IPS-18a (cell line): ENCODE results near the gene MYOD1.

Experiments used
- H3K27ac ChIP-seq: one replicate; pipeline ENCODE4 v1.5.1; 2013; ENCODE audit warnings: low read length
- H3K27me3 ChIP-seq: one replicate; pipeline ENCODE4 v1.6.1; 2013; ENCODE audit warnings: mild to moderate bottlenecking, low read length; ENCODE audit not compliant: control insufficient read depth, insufficient read depth
- H3K36me3 ChIP-seq: one replicate; pipeline ENCODE4 v1.6.1; 2013; ENCODE audit warnings: low read depth, low read length; ENCODE audit not compliant: control insufficient read depth
- H3K4me1 ChIP-seq: one replicate; pipeline ENCODE4 v1.6.1; 2013; ENCODE audit warnings: low read depth, low read length; ENCODE audit not compliant: control insufficient read depth
- H3K4me3 ChIP-seq: one replicate; pipeline ENCODE4 v1.5.1; 2013; ENCODE audit warnings: low read length
- H3K9ac ChIP-seq: one replicate; pipeline ENCODE4 v1.6.1; 2013; ENCODE audit warnings: mild to moderate bottlenecking, low read length, moderate library complexity
- H3K9me3 ChIP-seq: one replicate; pipeline ENCODE4 v1.6.1; 2013; ENCODE audit warnings: low read depth, low read length; ENCODE audit not compliant: control insufficient read depth

The MYOD1 gene

DNA sequence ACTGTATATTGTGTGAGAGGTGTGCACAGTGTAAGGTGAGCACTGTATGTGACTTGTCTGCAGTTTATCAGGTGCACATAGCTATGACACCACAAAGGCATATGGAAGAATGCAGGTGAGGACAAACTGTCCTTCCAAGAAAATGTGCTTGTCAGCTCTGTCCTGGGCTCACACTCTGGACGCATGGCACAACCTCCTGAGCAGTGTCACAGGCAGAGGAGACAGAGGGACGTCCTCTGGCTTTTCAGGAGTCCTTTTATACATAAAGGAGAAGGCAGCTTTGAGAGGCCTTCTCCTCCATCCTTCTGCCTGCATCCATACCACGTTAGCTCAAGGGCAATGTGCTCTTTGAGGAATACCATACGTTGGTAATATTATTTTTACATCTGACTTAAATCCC is 7.5 kb upstream of the MYOD1 start:
- H3K9ac ChIP-seq = no peak overlapping the region
- H3K9me3 ChIP-seq = no peaks in the 10 kb centered on the region
- peaks cover 49% of the 10 kb centered on the region for H3K27me3 ChIP-seq
- H3K36me3 ChIP-seq = no peaks in the 10 kb centered on the region
- H3K27ac ChIP-seq = no peak overlapping the region
- peaks cover 3% of the 10 kb centered on the region for H3K4me1 ChIP-seq
- H3K4me3 ChIP-seq = no peak overlapping the region

- H3K4me3 ChIP-seq = no peak overlapping the region
- H3K27ac ChIP-seq = no peak overlapping the region
- H3K9ac ChIP-seq = no peak overlapping the region
- H3K4me1 ChIP-seq = peaks cover 3% of the 10 kb centered on the region
- no peaks in the 10 kb centered on the region for H3K9me3 ChIP-seq
- H3K27me3 ChIP-seq = peaks cover 69% of the 10 kb centered on the region
- no peaks in the 10 kb centered on the region for H3K36me3 ChIP-seq
These were observed 5.5 kb upstream of the MYOD1 start for GRCh38 chr11:17713851-17714250.

- Histone ChIP-seq H3K4me1 (peaks cover 3% of the 10 kb centered on the region), H3K4me3 (no peak overlapping the region), H3K9me3 (no peaks in the 10 kb centered on the region), H3K27ac (no peak overlapping the region), H3K27me3 (peaks cover 75% of the 10 kb centered on the region), H3K36me3 (no peaks in the 10 kb centered on the region), H3K9ac (no peak overlapping the region)
These were observed 5.0 kb upstream of the MYOD1 start for GRCh38 chr11:17714356-17714854.

DNA sequence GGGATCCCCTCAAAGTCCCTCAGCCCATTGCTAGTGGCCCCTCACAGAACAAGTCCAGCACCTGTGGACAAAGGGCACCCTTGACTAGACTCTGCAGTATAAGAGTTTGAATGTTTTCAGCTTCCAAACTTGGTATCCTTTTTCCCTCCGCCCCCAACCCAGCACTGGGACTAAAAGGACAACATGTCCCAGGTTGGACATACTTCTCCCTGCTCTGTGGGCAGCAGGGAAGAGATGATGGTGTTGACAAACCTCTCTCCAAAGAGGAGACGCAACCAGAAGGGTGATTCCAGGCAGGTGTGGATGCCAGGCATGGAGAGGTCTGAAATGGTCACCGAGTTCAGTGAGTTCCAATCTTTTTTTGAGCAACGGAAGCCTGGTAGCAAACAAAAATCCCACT is 4.5 kb upstream of the MYOD1 start:
- Histone ChIP-seq H3K27ac (no peak overlapping the region), H3K4me1 (peaks cover 3% of the 10 kb centered on the region), H3K9ac (no peak overlapping the region), H3K36me3 (no peaks in the 10 kb centered on the region), H3K4me3 (no peak overlapping the region), H3K9me3 (no peaks in the 10 kb centered on the region), H3K27me3 (peaks cover 79% of the 10 kb centered on the region)

DNA sequence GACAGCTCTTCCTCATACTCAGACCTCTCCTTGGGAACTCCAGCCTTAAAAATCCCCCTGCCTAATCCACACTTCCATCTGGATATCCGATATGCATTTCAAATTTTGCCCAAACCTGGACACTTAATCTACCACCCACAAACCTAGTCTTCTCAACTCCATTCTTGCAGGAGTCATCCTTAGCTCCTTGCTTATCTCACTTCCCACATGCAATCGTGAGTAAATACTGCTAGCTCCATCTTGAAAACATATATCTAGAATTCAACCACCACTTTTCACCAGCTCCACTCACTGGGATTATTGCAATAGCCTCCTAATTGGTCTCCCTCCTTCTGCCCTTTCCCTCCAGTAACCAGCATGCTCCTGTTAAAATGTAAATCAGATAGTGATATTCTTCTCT is 2.6 kb upstream of the MYOD1 start:
- Histone ChIP-seq H3K4me3 (no peak overlapping the region), H3K27me3 (peaks cover 86% of the 10 kb centered on the region), H3K27ac (no peak overlapping the region), H3K36me3 (no peaks in the 10 kb centered on the region), H3K4me1 (peaks cover 7% of the 10 kb centered on the region), H3K9ac (no peak overlapping the region), H3K9me3 (no peaks in the 10 kb centered on the region)

DNA sequence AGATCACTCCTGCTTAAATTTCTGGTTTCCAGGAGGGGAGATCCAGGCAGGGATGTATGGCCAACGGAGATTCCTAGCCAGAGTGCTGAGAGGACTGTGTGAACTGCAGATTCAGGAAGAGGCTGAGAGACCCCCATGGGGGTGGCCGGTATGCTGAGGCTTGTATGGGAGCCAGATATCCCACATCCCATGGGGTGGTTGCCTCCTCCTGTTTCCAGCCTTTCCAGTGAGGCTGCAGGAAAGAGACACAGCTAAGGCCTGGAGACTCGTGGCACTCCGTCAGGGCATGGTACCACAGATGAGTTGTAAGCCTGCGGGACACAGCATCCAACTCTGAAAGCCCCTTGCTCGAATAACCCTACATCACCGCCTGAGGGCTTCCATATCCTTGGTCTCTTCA is 1.4 kb upstream of the MYOD1 start:
- H3K27ac ChIP-seq = no peak overlapping the region
- H3K27me3 ChIP-seq = peaks cover 86% of the 10 kb centered on the region
- no peak overlapping the region for H3K9ac ChIP-seq
- no peaks in the 10 kb centered on the region for H3K36me3 ChIP-seq
- no peak overlapping the region for H3K4me3 ChIP-seq
- peaks cover 4% of the 10 kb centered on the region for H3K4me1 ChIP-seq
- H3K9me3 ChIP-seq = no peaks in the 10 kb centered on the region

GRCh38 chr11:17718510-17718962 is 835 bp upstream of the MYOD1 start:
- Histone ChIP-seq H3K36me3 (no peaks in the 10 kb centered on the region), H3K9ac (no peak overlapping the region), H3K27ac (no peak overlapping the region), H3K4me1 (peaks cover 4% of the 10 kb centered on the region), H3K4me3 (peak overlapping the region; percentile 61), H3K27me3 (peaks cover 91% of the 10 kb centered on the region), H3K9me3 (no peaks in the 10 kb centered on the region)

GRCh38 chr11:17719938-17720795 is 796 bp downstream of the MYOD1 start:
- no peaks in the 10 kb centered on the region for H3K9me3 ChIP-seq

DNA sequence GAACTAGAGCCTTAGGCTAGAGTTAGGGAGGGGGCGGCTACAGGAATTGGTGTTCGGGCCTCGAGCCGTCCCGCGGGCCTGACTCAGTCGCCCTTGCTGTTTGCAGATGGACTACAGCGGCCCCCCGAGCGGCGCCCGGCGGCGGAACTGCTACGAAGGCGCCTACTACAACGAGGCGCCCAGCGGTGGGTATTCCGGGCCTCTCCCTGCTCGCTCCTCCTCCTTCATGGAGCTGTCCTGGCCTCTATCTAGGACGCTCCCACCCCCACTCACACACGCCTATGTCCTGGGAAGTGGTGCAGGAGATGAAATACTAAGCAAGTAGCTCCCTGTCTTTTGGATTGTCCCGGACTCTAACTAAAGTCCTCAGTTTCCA is 1.4 kb downstream of the MYOD1 start:
- H3K27ac ChIP-seq = no peak overlapping the region
- H3K4me3 ChIP-seq = peak overlapping the region; percentile 25
- no peaks in the 10 kb centered on the region for H3K36me3 ChIP-seq
- H3K27me3 ChIP-seq = peaks cover 94% of the 10 kb centered on the region
- peaks cover 4% of the 10 kb centered on the region for H3K4me1 ChIP-seq
- no peaks in the 10 kb centered on the region for H3K9me3 ChIP-seq
- H3K9ac ChIP-seq = no peak overlapping the region

More at GRCh38 chr11:17719938-17720795, 796 bp downstream of the MYOD1 start:
- Histone ChIP-seq H3K27me3 (peaks cover 96% of the 10 kb centered on the region), H3K4me1 (peaks cover 4% of the 10 kb centered on the region), H3K36me3 (no peaks in the 10 kb centered on the region), H3K4me3 (peak overlapping the region; percentile 25), H3K9ac (no peak overlapping the region), H3K27ac (no peak overlapping the region)

DNA sequence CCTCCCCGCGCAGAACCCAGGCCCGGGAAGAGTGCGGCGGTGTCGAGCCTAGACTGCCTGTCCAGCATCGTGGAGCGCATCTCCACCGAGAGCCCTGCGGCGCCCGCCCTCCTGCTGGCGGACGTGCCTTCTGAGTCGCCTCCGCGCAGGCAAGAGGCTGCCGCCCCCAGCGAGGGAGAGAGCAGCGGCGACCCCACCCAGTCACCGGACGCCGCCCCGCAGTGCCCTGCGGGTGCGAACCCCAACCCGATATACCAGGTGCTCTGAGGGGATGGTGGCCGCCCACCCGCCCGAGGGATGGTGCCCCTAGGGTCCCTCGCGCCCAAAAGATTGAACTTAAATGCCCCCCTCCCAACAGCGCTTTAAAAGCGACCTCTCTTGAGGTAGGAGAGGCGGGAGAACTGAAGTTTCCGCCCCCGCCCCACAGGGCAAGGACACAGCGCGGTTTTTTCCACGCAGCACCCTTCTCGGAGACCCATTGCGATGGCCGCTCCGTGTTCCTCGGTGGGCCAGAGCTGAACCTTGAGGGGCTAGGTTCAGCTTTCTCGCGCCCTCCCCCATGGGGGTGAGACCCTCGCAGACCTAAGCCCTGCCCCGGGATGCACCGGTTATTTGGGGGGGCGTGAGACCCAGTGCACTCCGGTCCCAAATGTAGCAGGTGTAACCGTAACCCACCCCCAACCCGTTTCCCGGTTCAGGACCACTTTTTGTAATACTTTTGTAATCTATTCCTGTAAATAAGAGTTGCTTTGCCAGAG is 2.0 kb downstream of the MYOD1 start:
- Histone ChIP-seq H3K36me3 (no peaks in the 10 kb centered on the region), H3K9me3 (no peaks in the 10 kb centered on the region), H3K9ac (no peak overlapping the region), H3K27me3 (peaks cover 88% of the 10 kb centered on the region), H3K4me3 (peak overlapping the region; percentile 25), H3K4me1 (peaks cover 4% of the 10 kb centered on the region), H3K27ac (no peak overlapping the region)

DNA sequence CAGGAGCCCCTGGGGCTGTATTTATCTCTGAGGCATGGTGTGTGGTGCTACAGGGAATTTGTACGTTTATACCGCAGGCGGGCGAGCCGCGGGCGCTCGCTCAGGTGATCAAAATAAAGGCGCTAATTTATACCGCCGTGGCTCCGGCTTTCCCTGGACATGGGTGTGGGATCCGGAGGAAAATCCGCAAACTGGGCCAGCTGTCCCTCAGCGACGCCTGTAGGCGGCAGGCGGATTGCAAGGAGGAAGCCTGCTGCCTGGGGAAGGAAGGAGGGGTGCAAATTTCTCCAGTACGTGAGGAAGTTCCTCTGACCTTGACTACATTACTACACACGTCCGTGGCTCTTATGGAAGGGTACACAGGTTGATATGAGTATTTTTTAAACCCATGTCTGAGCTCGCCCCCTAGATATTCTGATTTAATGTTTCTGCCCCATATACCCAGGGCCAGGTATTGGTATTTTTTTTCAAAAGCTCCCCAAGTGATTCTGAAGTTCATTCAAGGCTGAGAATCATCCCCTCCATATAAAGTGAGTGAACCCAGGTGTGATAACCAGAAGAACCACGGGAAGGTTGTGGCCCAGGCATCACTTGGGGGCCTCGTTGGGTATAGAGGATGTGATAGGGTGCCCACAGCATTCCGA is 2.8 kb downstream of the MYOD1 start:
- Histone ChIP-seq H3K4me3 (no peak overlapping the region), H3K36me3 (no peaks in the 10 kb centered on the region), H3K27me3 (peaks cover 81% of the 10 kb centered on the region), H3K4me1 (peaks cover 4% of the 10 kb centered on the region), H3K9me3 (no peaks in the 10 kb centered on the region), H3K27ac (no peak overlapping the region), H3K9ac (no peak overlapping the region)
